GM21825 (cell line): ENCODE measurements around the gene VEZT.
"Not testable (repeated sequence)": the region's sequence is repeated elsewhere in the genome, so short reads cannot be mapped to it uniquely, and the experiment has no call there.

ENCODE experiments used
- ATAC-seq: cut with Tn5 transposase; IDR thresholded peaks from one replicate; pipeline ENCODE4 v1.9.1; 2021; ENCODE audit warnings: mild to moderate bottlenecking, moderate library complexity; ENCODE audit not compliant: unreplicated experiment

VEZT gene

GRCh38 chr12:95220190-95220589, 2.6 kb downstream of the VEZT start:
- ATAC-seq = no peak

GRCh38 chr12:95220726-95221125, 3.1 kb downstream of the VEZT start:
- no peak for ATAC-seq

- ATAC-seq = no peak
Observed at GRCh38 chr12:95224202-95225170, 6.9 kb downstream of the VEZT start.

GRCh38 chr12:95225645-95226212, 8.1 kb downstream of the VEZT start:
- no peak for ATAC-seq

- ATAC-seq = no peak
Observed at GRCh38 chr12:95227818-95228356, 10.3 kb downstream of the VEZT start.

- ATAC-seq = no peak
Observed at GRCh38 chr12:95228617-95229016, 11.0 kb downstream of the VEZT start.

GRCh38 chr12:95229636-95230035, 12.0 kb downstream of the VEZT start:
- no peak for ATAC-seq

GRCh38 chr12:95230313-95230712, 12.7 kb downstream of the VEZT start:
- ATAC-seq = no peak

GRCh38 chr12:95231190-95231589, 13.6 kb downstream of the VEZT start:
- ATAC-seq = no peak

GRCh38 chr12:95234187-95234586, 16.6 kb downstream of the VEZT start:
- not testable (repeated sequence) for ATAC-seq

DNA sequence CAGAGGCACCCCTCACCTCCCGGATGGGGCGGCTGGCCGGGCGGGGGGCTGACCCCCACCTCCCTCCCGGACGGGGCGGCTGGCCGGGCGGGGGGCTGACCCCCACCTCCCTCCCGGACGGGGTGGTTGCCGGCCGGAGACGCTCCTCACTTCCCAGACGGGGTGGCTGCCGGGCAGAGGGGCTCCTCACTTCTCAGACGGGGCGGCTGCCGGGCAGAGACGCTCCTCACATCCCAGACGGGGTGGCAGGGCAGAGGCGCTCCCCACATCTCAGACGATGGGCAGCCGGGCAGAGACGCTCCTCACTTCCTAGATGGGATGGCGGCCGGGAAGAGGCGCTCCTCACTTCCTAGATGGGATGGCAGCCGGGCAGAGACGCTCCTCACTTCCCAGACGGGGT, 18.0 kb downstream of the VEZT start:
- ATAC-seq = not testable (repeated sequence)

DNA sequence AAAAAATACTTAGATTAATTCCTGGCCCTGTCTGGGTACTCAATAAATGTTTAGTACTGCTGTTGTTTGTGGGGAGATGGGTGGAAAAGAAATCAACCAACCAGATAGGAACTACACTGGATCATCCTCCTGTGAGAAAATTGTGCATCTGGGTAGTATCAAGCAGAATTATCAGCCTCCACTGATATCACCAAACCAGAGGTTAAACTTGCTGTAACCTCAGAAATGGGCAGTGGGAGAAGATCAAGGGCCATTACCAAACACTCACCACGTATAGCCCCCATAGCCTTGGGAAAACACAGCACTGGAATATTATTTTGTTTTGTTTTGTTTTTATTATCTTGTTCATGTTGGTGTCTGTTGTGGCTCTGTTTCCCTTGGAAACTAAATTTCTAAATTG, 19.7 kb downstream of the VEZT start:
- no peak for ATAC-seq

GRCh38 chr12:95238150-95238549, 20.5 kb downstream of the VEZT start:
- ATAC-seq = no peak

DNA sequence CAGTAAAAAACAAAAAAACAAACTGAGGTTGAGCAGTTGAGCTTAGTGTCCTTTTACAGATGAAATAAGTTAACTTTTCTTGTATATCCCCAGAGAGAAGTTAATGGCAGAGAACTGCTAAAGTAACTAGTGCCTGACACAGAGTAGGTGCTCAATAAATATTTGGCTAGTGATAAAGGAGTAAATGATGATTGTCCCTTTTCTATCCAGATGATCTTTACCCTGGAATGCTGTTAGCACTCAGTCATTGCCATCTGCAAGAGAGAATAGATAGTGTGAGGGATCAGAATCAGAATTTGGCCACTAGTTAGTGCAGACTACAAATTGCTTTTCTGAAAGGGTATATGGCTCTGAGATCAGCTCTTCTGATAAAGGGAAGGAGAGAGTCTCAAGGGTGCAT, 21.6 kb downstream of the VEZT start:
- no peak for ATAC-seq

DNA sequence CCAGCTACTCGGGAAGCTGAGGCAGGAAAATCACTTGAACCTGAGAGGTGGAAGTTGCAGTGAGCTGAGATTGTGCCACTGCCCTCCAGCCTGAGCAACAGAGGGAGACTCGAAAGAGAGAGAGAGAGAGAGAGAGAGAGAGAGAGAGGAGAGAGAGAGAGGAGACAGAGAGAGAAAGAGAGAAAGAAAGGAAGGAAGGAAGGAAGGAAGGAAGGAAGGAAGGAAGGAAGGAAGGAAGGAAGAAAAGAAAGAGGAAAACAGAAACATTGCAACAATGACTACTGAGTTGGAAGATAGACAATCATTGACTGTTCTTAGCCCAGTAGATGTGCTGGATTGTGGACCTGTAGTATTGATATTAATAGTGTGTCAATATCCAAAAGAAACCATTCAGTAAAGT, 22.2 kb downstream of the VEZT start:
- not testable (repeated sequence) for ATAC-seq

GRCh38 chr12:95240556-95240955, 22.9 kb downstream of the VEZT start:
- no peak for ATAC-seq

DNA sequence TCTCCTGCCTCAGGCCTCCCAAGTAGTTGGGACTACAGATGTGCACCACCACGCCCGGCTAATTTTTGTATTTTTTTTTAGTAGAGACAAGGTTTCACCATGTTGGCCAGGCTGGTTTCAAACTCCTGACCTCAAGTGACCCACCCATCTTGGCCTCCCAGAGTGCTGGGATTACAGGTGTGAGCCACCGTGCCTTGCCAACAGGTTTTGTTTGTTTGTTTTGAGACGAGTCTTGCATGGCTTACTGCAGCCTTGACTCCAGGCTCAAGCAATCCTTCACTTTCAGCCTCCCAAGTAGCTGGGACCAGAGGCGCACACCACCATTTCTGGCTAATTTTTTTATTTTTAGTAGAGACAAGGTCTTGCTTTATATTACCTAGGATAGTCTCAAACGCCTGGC, 23.5 kb downstream of the VEZT start:
- ATAC-seq = not testable (repeated sequence)

DNA sequence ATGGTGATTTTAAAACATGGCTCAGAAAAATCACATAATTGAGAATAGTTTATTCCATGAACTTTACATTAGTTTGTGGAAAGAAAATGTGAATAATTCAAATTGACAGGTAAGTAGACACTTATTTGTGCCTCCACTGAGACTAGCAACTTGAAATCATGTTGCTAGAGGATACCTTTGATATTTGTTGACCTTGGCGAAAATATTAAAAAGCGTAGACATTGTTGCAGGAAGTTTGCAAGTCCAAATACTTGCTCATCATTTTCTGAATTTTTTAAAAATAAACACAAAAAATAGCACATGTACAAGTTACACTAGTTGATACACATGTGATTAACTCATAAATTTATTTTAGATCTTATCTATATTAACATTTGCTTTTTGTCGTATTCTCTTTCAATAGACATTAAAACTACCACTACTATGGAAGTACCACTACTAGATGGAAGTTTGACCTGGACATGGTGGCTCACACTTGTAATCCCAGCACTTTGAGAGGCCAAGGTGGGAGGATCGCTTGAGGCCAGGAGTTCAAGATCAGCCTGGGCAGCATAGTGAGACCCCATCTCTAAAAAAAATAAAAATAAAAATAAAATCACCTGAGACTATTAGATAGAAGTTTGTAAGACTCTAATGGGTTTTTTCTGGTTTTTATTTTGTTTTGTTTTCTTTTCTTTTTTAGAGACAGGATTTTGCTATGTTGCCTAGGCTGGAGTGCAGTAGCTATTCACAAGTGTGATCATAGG, 24.3 kb downstream of the VEZT start:
- ATAC-seq = no peak

GRCh38 chr12:95243497-95244183, 26.0 kb downstream of the VEZT start:
- no peak for ATAC-seq

DNA sequence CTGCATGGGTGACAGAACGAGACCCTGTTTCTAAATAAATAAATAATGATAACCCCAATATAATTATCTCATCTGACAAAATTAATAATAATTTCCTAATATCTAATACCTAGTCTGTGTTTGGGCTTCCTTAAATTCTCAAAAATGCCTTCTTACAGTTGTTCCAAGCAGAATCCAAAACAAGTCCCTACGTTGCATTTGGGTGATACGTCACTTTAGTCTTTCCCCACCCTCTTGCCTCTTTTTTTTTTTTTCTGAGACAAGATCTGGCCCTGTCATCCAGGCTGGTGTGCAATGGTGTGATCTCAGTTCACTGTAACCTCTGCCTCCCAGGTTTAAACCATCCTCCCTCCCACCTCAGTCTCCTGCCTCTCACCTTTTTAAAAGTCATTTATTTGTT, 26.7 kb downstream of the VEZT start:
- ATAC-seq = no peak

- no peak for ATAC-seq
Observed at GRCh38 chr12:95248095-95248494, 30.5 kb downstream of the VEZT start.
